ENCODE results near the gene MST1R. TPM values are rescaled to one million over a fixed set of nuclear protein-coding genes. Genes with fewer than 3 reads are reported as not detected.

MST1R gene
- total RNA-seq (0.93 and 1.5 TPM in 2 replicates), polyA plus RNA-seq (2.4 and 3.6 TPM in 2 replicates), polyA minus RNA-seq (2.8 and 5.0 TPM in 2 replicates), Bru-seq, nascent RNA (percentile 19 among the genes with signal in this experiment), BruChase-seq, experiment 1, labeled RNA remaining after a 6-hour chase (percentile 9 among the genes with signal in this experiment), BruChase-seq, experiment 2, labeled RNA remaining after a 2-hour chase (percentile 11 among the genes with signal in this experiment)
- 0.73 and 1.2 TPM in 2 replicates for polyA plus RNA-seq (2011; cell fraction: cytosol; rRNA removed)
- 6.8 and 8.6 TPM in 2 replicates for polyA plus RNA-seq (2011; cell fraction: nucleus; rRNA removed)
- polyA plus RNA-seq (2012): 0.59 and 1.2 TPM in 2 replicates
- polyA minus RNA-seq (2011; cell fraction: cytosol; rRNA and poly(A)+ RNA removed): 33.5 TPM
- 2.1 and 2.6 TPM in 2 replicates for polyA minus RNA-seq (2011; cell fraction: nucleus; rRNA and poly(A)+ RNA removed)
- long read RNA-seq, partial matches to known transcripts: 1 of 1 reads
- long read RNA-seq, other reads (novel, unspliced or antisense): 0 of 1 reads

GRCh38 chr3:49903451-49904424 lies at the start of gene MST1R:
Gene MST1R (minus strand): TSS chr3:49903873. CDS start chr3:49903609, 264 bp downstream.
- no peak within 1 kb of the TSS for H3K27ac ChIP-seq (ENCODE audit: insufficient read depth, low read depth, low read length)
- intact Hi-C loops (cut with micrococcal nuclease) (no loop called here), dilution Hi-C loops (cut with MboI; ENCODE audit: extremely low pct_ligation_motif_present, low sequenced_read_pairs) (no loop called here)
- no peaks in the 10 kb centered on the region for H3K27me3 ChIP-seq (ENCODE audit: control insufficient read depth in 2 of 2, insufficient read depth in 2 of 2, low read length in 2 of 2)
- peak within 1 kb of the TSS; percentile 66 for H3K4me2 ChIP-seq (ENCODE audit: insufficient read depth, low read length)
- H3K4me1 ChIP-seq (ENCODE audit: control insufficient read depth, extremely low read depth, insufficient read depth, low read length): peaks cover 14% of the 10 kb centered on the region
- H3K79me2 ChIP-seq (ENCODE audit: control insufficient read depth, insufficient read depth, low read length): no peaks in the 10 kb centered on the region
- POLR2A ChIA-PET: no interaction called here
- H3K36me3 ChIP-seq (ENCODE audit: control insufficient read depth in 2 of 2, extremely low read depth in 1 of 2, insufficient read depth in 2 of 2, low read length in 2 of 2): no peaks in the 10 kb centered on the region
- no peaks in the 10 kb centered on the region for H4K20me1 ChIP-seq (replicated peaks; ENCODE audit: control insufficient read depth, extremely low read depth, insufficient read depth, low read length)
- DNase-seq (ENCODE audit: low read depth, low spot score) (peak; percentile 27), FAIRE-seq (peak; percentile 87)
- H3K9me1 ChIP-seq (replicated peaks; ENCODE audit: control insufficient read depth, extremely low read depth, insufficient read depth, low read length): no peaks in the 10 kb centered on the region
- H2AFZ ChIP-seq (ENCODE audit: low read depth, low read length): peak within 1 kb of the TSS; percentile 98
- TF ChIP-seq POLR2AphosphoS5 (IDR thresholded peaks at IDR 0.05; ENCODE audit: insufficient read depth, low read depth, low read length) (peak; percentile 18), FOS (IDR thresholded peaks at IDR 0.05; ENCODE audit: borderline replicate concordance, insufficient read depth, low read length) (no peak)
- peak within 1 kb of the TSS in 2 of 3 experiments; percentile 10 to 29 for H3K4me3 ChIP-seq (replicated peaks in 1 of 3; ENCODE audit: insufficient read depth in 1 of 3, low read depth in 1 of 3, low read length in 3 of 3)
- no peaks in the 10 kb centered on the region for H3K9me3 ChIP-seq (replicated peaks; ENCODE audit: control insufficient read depth, insufficient read depth, low read length)
- CTCF ChIA-PET: interaction anchor here (3.7 to 4.0 kb wide), 2 partner anchors 63 to 101 kb away, joined by 18 to 25 read pairs; partner anchors contain the start of gene INKA1
- no TSS peak for BruUV-seq (replicated peaks)
- peak within 1 kb of the TSS; percentile 27 for H3K9ac ChIP-seq (replicated peaks; ENCODE audit: extremely low read depth, insufficient read depth, low read length)

GRCh38 chr3:49952924-49953323 lies 49.3 kb upstream of the MST1R start:
- Histone ChIP-seq H2AFZ (ENCODE audit: low read depth, low read length) (no peak overlapping the region), H3K9me1 (replicated peaks; ENCODE audit: control insufficient read depth, extremely low read depth, insufficient read depth, low read length) (no peaks in the 10 kb centered on the region), H3K4me3 (replicated peaks in 1 of 3; ENCODE audit: insufficient read depth in 1 of 3, low read depth in 1 of 3, low read length in 3 of 3) (no peak overlapping the region), H3K4me2 (ENCODE audit: insufficient read depth, low read length) (no peak overlapping the region), H4K20me1 (replicated peaks; ENCODE audit: control insufficient read depth, extremely low read depth, insufficient read depth, low read length) (peaks cover 4% of the 10 kb centered on the region), H3K36me3 (ENCODE audit: control insufficient read depth in 2 of 2, extremely low read depth in 1 of 2, insufficient read depth in 2 of 2, low read length in 2 of 2) (no peaks in the 10 kb centered on the region), H3K4me1 (ENCODE audit: control insufficient read depth, extremely low read depth, insufficient read depth, low read length) (no peaks in the 10 kb centered on the region), H3K27ac (ENCODE audit: insufficient read depth, low read depth, low read length) (no peak overlapping the region), H3K9me3 (replicated peaks; ENCODE audit: control insufficient read depth, insufficient read depth, low read length) (no peaks in the 10 kb centered on the region), H3K27me3 (ENCODE audit: control insufficient read depth in 2 of 2, insufficient read depth in 2 of 2, low read length in 2 of 2) (no peaks in the 10 kb centered on the region), H3K79me2 (ENCODE audit: control insufficient read depth, insufficient read depth, low read length) (peaks cover 89% of the 10 kb centered on the region), H3K9ac (replicated peaks; ENCODE audit: extremely low read depth, insufficient read depth, low read length) (no peak overlapping the region)
- ChIA-PET POLR2A (interaction anchor here (0.6 kb wide), 1 partner anchor 72 kb away, joined by 6 read pairs; no protein-coding TSS in a partner anchor), CTCF (no interaction called here)
- no peak for FAIRE-seq
- dilution Hi-C loops (cut with MboI; ENCODE audit: extremely low pct_ligation_motif_present, low sequenced_read_pairs): no loop called here
- DNase-seq (ENCODE audit: low read depth, low spot score): no peak
- TF ChIP-seq MYC (IDR thresholded peaks at IDR 0.05; ENCODE audit: low read depth, low read length) (no peak), FOS (IDR thresholded peaks at IDR 0.05; ENCODE audit: borderline replicate concordance, insufficient read depth, low read length) (no peak), GATA2 (IDR thresholded peaks at IDR 0.05; ENCODE audit: insufficient read depth, insufficient read length, low read depth, low read length) (no peak), CTCF (IDR thresholded peaks at IDR 0.05; ENCODE audit: extremely low read depth in 1 of 2, insufficient read depth in 1 of 2, low read depth in 1 of 2, low read length in 2 of 2) (no peak), POLR2A (IDR thresholded peaks at IDR 0.05; ENCODE audit: low read depth, low read length) (no peak), MAX (IDR thresholded peaks at IDR 0.05; ENCODE audit: insufficient read depth, insufficient read length) (no peak), JUN (IDR thresholded peaks at IDR 0.05; ENCODE audit: borderline replicate concordance, insufficient read depth, insufficient read length, low read depth) (no peak), EZH2 (IDR thresholded peaks at IDR 0.05; ENCODE audit: borderline replicate concordance, low read depth, low read length, severe bottlenecking) (no peak), POLR2AphosphoS5 (IDR thresholded peaks at IDR 0.05; ENCODE audit: insufficient read depth, low read depth, low read length) (no peak)
- intact Hi-C loops (cut with micrococcal nuclease): no loop called here
- no TSS peak for BruUV-seq (replicated peaks)
